GM13977 (cell line): ENCODE results near the gene SHROOM3.

ENCODE experiments used
- DNase-seq: peaks from one replicate; pipeline ENCODE4 v3.0.0; 2012; ENCODE audit warnings: low spot score
- CTCF ChIP-seq: IDR thresholded peaks from 2 replicates; pipeline ENCODE4 v1.5.1; 2012; ENCODE audit warnings: mild to moderate bottlenecking, control low read depth; ENCODE audit not compliant: insufficient read depth; ENCODE audit errors: extremely low read depth, missing control alignments
- in situ Hi-C: fragments of 300-500 bp; cut with MboI; formaldehyde crosslinking; loops from one replicate; pipeline ENCODE4 v1.12.0; 2022; ENCODE audit warnings: low sequenced_read_pairs, low pct_unique_long_range_greater_than_20kb, mixed read lengths, inconsistent platforms; ENCODE audit not compliant: unreplicated experiment

The SHROOM3 gene

GRCh38 chr4:76457885-76458284 is 22.9 kb downstream of the SHROOM3 start:
- no peak for TF ChIP-seq CTCF
- in situ Hi-C loops = no loop called here
- no peak for DNase-seq

- DNase-seq = no peak
- TF ChIP-seq CTCF = no peak
- in situ Hi-C loops = no loop called here
These were observed 23.3 kb downstream of the SHROOM3 start for GRCh38 chr4:76458297-76458696.

GRCh38 chr4:76458825-76459224 is 23.8 kb downstream of the SHROOM3 start:
- in situ Hi-C loops = no loop called here
- no peak for TF ChIP-seq CTCF
- DNase-seq = no peak

- no peak for TF ChIP-seq CTCF
- no peak for DNase-seq
- in situ Hi-C loops = no loop called here
These were observed 24.3 kb downstream of the SHROOM3 start for GRCh38 chr4:76459291-76459723.

- in situ Hi-C loops = no loop called here
- no peak for DNase-seq
- no peak for TF ChIP-seq CTCF
These were observed 28.5 kb downstream of the SHROOM3 start for GRCh38 chr4:76463568-76463967.

- no peak for TF ChIP-seq CTCF
- DNase-seq = no peak
- in situ Hi-C loops = no loop called here
These were observed 35.0 kb downstream of the SHROOM3 start for GRCh38 chr4:76470064-76470463.

GRCh38 chr4:76470532-76470931 is 35.5 kb downstream of the SHROOM3 start:
- in situ Hi-C loops = no loop called here
- no peak for DNase-seq

More at GRCh38 chr4:76470532-76470931, 35.5 kb downstream of the SHROOM3 start:
- no peak for TF ChIP-seq CTCF
